ENCODE measurements around the gene OR6K2. TPM values are rescaled to one million over a fixed set of nuclear protein-coding genes. Genes with fewer than 3 reads are reported as not detected.

Gene OR6K2
- not detected in 2 replicates for total RNA-seq

GRCh38 chr1:158700552-158700951 is at the start of gene OR6K2:
OR6K2 (minus strand) TSS chr1:158700652; CDS start chr1:158700652, 0 bp downstream.

GRCh38 chr1:158720620-158721019 is 20.2 kb upstream of the OR6K2 start, which contains the start of gene OR6K3:
OR6K3 (minus strand) TSS chr1:158720720; CDS start chr1:158718115, 2,605 bp downstream.

DNA sequence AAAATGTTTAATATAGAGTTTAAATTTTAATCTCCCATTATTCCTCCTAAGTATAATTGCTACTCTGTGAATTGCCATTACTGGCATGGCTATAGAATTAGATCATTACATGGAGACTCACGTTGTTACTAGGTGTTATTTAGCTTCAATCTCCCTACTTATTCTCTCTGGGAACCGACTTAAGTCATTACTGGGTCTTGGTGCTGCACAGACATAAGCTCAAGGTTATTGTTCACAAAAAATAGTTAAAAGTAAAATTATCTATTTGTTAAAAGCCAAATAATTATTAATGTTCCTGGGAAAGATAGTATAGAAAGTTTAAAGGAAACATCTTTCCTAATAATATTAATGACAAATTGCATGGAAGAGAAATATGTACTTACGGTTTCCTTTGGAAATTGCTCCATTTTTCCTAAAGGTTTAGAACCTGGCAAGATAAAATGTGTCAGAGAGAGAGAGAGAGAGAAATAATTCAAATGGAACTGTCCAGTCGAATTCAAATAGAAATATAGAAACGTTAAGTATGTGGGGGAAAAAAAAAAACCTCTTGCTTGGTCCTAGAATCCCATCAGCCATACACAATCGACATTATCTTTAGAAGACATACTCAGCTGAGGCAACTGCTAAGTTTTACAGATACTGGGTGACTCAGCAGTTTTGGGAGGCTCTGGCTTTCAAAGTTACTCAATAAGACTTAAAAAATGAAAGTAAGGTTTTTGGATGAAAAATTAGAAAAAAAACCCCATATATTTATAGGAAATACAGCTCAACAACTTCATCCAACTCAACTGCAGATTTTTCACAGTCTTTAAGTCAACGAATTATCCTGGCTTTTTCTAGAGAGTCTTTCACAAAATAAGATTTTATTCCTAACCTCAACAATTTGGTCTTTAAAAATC is 14.1 kb downstream of the OR6K2 start, which contains the start of gene SPTA1:
SPTA1 (minus strand) TSS at position 605 of the 899 bp plus-strand sequence; CDS start at position 407, 198 bp downstream.

Other genes starting within 250 kb of the OR6K2 start
- not detected in 2 replicates for gene OR10K1, start 238.8 kb downstream of the OR6K2 start, total RNA-seq
- gene OR10R2, start 228.4 kb downstream of the OR6K2 start, total RNA-seq, result not detected in 2 replicates
- gene OR6Y1, start 146.2 kb downstream of the OR6K2 start, total RNA-seq, result not detected in 2 replicates
- not detected in 2 replicates for gene OR6P1, start 130.1 kb downstream of the OR6K2 start, total RNA-seq
- not detected in 2 replicates for gene OR10X1, start 120.8 kb downstream of the OR6K2 start, total RNA-seq
- gene OR10Z1, start 95.4 kb downstream of the OR6K2 start, total RNA-seq, result under 0.01 and 0.22 TPM in 2 replicates
- gene SPTA1, start 13.9 kb downstream of the OR6K2 start, total RNA-seq, result not detected in 2 replicates
- 0.12 TPM in 1 of 2 replicates, not detected in the other for gene OR6K3, start 20.1 kb upstream of the OR6K2 start, total RNA-seq
- 0.12 TPM in 1 of 2 replicates, not detected in the other for gene OR6K6, start 54.1 kb upstream of the OR6K2 start, total RNA-seq
- gene OR6N1, start 71.5 kb upstream of the OR6K2 start, total RNA-seq, result not detected in 2 replicates
- gene OR6N2, start 80.6 kb upstream of the OR6K2 start, total RNA-seq, result not detected in 2 replicates
- gene MNDA, start 130.7 kb upstream of the OR6K2 start, total RNA-seq, result not detected in 2 replicates
- gene PYHIN1, start 230.9 kb upstream of the OR6K2 start, total RNA-seq, result not detected in 2 replicates